ENCODE results near the gene CARS2.

CARS2 gene

GRCh38 chr13:110649551-110649950 lies 56.4 kb downstream of the CARS2 start:
- DNase-seq, result no peak

- DNase-seq, result no peak
Observed at GRCh38 chr13:110648848-110649421, 57.0 kb downstream of the CARS2 start.

DNA sequence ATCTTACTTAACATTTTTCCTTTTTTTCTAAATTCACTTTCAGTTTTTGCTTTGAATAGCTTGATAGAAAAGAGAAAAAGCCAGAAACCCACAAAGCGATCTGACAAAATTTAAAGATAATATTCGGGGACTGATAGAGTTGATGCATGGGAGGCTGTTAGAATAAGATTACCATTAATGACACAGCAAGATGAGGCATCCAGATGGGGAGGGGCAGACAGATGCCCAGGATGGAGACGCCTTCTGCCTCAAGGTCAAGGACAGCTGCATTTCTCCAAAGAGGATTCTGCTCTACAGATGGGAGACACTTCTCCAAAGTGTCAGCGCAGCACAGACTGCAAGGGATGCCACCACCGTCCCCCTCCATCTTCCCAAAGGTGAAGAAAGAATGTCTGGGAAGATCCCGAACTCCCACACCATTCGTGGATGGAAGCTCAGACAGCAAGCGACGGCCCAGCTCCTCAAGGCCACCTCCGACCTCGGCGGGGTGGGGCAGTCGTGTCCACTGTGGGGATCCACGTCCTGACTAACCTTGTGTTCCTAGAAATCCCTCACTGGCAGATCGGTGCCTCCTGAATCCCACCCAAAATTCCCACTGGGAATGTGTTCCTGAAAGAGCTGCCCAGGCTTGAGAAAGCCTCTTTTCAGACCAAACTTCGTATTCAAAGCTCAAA lies 57.6 kb downstream of the CARS2 start:
- DNase-seq, result no peak

DNA sequence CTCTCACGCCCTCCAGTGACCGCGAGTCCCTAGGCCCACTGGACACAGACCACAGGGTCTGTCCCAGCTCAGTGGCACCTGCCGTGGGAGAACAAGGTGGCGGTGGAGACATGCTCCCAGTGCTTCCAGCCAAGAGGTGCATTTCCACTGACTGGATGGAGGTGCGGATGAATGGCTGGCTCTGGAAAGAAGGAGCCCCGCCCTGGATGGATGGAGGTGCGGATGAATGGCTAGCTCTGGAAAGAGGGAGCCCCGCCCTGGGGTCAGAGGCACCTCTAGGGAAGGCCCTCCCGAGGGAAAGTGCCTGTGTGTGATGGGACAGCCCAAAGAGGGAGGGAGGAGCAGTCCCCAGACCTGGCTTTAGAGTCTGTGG lies 58.6 kb downstream of the CARS2 start:
- DNase-seq, result no peak

DNA sequence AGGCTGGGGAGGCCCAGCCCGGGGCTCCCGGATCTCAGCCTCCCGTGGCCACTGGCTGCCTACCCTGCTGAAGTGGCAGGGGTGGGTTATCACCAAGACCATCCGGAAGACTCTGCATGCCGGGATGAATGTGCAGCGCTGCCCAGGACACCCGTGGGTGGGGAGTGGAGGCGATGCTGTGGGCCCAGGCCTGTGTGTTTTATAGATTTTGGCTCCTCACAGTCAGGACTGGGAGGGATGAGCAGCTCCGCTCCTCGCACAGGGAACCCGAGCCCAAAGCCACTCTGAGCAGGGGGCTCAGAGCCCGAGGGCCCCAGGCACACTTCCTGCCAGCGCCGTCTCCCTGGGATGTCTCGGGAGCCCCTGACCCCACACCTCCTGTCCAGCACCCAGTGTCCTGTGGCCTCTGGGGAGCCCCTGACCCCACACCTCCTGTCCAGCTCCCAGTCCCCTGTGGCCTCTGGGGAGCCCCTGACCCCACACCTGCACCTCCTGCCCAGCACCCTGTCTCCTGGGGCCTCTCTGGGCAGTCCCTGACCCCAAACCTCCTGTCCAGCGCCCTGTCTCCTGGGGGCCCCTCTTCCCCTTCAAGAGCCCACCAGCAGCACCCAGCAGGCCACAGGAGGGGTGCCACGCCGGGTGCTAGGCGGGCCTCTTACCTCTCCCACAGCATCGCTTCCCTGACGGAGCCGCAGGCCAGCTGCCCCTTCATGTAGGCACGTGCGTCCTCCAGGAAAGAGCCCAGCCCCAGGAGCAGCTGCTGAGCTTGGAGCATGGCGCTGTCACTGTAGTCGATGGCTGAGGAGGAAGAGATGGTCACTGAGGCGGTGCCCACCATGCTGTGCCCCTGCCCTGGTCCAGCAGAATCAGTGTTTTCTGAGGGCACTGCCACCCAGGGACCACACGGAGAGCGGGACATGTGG lies 59.2 kb downstream of the CARS2 start:
- DNase-seq, result no peak

DNA sequence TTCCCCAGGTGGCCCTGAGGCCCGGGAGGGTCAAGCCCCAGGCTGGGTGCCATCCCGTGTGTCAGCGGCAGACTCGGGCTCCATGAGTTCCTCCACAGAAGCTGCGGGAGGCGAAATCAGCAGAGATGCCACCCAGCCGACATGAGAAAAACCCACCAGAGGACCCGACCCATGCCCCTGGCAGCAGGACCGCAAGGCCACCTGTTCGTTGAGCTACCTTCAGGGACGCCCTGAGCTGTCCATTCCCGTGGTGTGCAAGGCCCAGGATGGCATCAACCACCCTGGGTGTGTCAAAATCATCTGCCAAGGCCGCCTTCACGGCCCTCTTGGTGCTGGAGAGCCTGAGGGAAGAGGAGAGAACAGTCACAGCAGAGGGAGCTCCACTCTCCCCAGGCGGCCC lies 60.2 kb downstream of the CARS2 start:
- DNase-seq, result no peak

GRCh38 chr13:110644892-110645521 lies 60.9 kb downstream of the CARS2 start:
- DNase-seq, result peak; percentile 39

- DNase-seq, result no peak
Observed at GRCh38 chr13:110643768-110644421, 62.0 kb downstream of the CARS2 start.

- DNase-seq, result no peak
Observed at GRCh38 chr13:110643324-110643723, 62.6 kb downstream of the CARS2 start.

DNA sequence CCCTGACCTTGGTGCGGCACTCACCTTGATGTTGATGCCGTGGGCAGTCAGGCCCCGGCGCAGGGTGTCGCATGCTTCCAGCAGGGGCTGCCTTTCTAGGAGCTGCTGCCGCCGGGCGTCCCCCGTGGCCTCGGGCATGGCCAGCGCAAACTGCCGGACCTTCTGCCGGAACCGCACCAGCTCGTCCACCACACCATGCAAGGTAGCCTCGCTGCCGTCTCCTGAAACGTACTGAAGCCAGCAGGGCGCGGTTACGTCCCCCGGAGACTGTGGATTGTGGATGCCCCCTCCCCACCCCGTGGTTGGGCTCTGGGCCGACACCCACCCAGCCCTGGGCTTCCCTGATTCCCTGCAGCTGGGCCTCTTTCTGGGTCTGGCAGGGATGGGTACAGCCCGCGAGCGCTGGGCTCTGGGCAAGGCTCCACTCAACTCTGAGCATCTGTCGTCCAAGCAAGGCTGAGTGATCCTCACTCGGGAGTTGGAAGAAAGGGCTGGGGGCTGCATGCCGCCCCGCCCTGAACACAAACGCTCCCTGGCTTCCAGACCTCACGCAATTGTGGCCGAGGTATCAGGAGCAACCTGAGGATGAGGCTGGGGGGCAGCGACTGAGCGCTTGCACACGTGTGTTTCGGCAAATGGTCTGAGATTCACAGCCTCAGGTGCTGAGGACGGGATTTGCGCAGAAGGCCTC lies 63.5 kb downstream of the CARS2 start:
- no peak for DNase-seq

DNA sequence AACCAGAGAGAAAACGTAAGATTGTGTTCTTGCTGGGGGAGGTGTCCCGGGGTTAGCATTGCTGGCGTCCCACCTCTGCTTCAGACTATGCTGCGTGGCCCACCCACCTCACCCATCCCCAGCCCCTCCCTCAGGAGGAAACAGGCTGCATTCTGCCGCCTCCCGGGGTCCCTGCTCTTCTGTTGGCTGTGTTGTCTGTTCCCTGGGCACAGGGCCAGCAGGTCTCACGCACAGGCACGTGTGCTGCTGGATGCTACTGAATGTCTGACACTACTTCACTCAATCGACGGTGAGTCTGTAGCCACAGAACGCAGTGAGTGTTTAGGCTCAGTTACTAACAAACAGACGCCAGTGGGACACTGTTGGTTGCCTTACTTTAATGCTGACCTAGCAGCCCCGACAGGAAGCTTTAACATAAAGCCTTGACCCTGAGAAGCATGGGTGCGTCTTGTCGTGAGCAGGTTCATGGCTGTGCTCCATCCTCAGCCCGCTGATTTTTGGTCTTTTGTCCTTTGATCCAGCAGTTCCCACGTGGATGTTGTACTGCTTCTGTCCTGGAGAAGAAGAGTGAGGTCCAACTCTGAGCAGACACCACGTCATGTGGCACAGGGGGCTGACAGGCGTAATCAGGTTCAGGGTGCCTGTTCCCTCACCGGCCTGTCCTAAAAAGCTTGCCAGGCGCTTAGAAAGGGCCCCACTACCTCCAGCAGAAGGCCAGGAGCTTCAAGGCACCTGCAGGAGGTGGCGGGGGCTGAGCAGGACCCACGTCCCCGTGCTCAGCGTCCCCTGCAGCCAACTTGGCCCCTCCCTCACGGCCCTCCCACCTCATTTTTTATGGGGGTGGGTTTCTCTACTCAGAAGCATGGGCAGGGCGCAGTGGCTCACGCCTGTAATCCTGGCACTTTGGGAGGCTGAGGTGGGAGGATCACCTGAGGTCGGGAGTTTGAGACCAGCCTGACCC lies 64.6 kb downstream of the CARS2 start:
- DNase-seq, result no peak

GRCh38 chr13:110640591-110641029 lies 65.3 kb downstream of the CARS2 start:
- DNase-seq, result no peak

- DNase-seq, result no peak
Observed at GRCh38 chr13:110639935-110640334, 66.0 kb downstream of the CARS2 start.

GRCh38 chr13:110638814-110639806 lies 66.8 kb downstream of the CARS2 start:
- no peak for DNase-seq

DNA sequence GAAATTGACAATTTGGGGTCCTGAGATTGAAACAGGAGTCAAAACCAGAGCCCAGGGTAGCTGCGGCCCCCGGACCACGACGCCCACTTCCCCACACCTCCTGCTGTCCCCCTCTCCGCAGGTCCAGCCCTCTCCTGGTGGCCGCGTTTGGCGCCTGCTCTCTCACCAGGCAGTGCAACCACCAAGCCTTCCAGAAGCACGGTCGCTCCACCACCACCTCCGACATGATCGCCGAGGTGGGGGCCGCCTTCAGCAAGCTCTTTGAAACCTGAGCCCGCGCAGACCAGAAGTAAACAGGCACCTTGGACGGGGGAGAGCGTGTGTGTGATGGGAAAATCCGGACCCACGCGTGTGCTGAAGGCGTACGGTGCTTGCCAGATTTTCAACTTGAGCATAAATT lies 67.7 kb downstream of the CARS2 start:
- no peak for DNase-seq

GRCh38 chr13:110637747-110638146 lies 68.2 kb downstream of the CARS2 start:
- DNase-seq, result no peak

DNA sequence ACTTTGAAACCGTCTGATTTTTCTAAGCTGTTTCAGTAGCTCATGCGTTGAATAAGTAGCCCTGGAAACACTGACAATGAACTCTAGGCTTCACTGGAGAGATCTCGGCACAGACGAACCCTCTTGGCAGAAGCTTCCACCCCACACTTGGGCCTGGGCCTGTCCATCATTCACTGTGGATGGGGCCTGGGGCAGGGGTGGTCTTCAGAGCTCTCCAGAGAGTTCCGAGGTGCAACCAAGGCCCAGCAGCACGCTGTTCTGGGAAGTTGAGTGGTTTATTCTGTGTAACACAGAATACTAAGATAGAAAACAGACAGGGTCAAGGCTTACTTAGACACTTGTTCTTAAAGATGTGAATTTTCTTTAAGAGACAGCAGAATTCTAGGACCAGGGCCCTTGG lies 68.6 kb downstream of the CARS2 start:
- no peak for DNase-seq

- DNase-seq, result no peak
Observed at GRCh38 chr13:110636701-110637201, 69.2 kb downstream of the CARS2 start.

DNA sequence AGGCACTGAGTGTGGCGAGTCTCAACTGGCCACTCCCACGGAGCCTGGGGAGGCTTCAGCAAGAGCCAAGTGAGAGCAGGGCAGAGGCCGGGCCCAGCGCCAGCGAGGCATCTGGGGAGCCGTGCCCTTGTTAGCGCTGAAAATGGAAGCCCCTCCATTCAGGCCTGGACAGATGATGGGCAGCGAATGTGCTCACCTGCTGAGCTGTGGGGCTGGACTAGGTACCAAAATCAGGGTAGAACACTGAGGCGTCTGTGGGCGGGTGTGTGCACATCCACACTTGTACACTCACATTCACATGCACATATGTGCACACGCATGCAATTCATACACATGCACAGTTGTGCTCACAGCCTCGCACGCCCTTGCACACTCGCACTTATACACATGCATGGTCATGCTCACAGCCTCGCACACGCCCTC lies 69.9 kb downstream of the CARS2 start:
- DNase-seq, result no peak

Measured in stimulated activated CD4-positive, alpha-beta T cell treated with anti-CD3 and anti-CD28 coated beads, Interleukin-4, amount 100 ng/mL, for 24 hours (primary cell).